HepG2 (cell line): ENCODE measurements around the gene PXDC1. TPM values are rescaled to one million over a fixed set of nuclear protein-coding genes. Genes with fewer than 3 reads are reported as not detected.

ENCODE experiments used
- DNMT3B ChIP-seq: conservative IDR thresholded peaks from 2 replicates; pipeline ENCODE4 v1.6.1; 2016; ENCODE audit warnings: missing biosample characterization, control low read depth
- EHMT2 ChIP-seq: fragments of 200-600 bp; sonication (generic); IDR thresholded peaks from 2 replicates; pipeline ENCODE4 v1.7.0; 2017; ENCODE audit warnings: antibody characterized with exemption, low read depth, low read length, borderline replicate concordance
- KMT2B ChIP-seq: IDR thresholded peaks from 2 replicates; pipeline ENCODE4 v1.6.1; 2016; ENCODE audit warnings: missing genetic modification reagents, missing compliant biosample characterization
- NBN ChIP-seq: fragments of 450-650 bp; conservative IDR thresholded peaks from 2 replicates; pipeline ENCODE4 v1.6.1; 2017
- REPIN1 ChIP-seq: sonication (generic); formaldehyde crosslinking; IDR thresholded peaks from 2 replicates; pipeline ENCODE4 v1.8.0; 2022; ENCODE audit warnings: missing genetic modification reagents, low read depth, mild to moderate bottlenecking, borderline replicate concordance
- ZFX ChIP-seq: sonication (generic); formaldehyde crosslinking; IDR thresholded peaks from 2 replicates; pipeline ENCODE4 v1.4.0; 2020; ENCODE audit warnings: mild to moderate bottlenecking, low read depth, missing genetic modification reagents, moderate library complexity
- ZNF317 ChIP-seq: sonication (generic); formaldehyde crosslinking; IDR thresholded peaks from 2 replicates; pipeline ENCODE4 v1.5.0; 2020; ENCODE audit warnings: mild to moderate bottlenecking, missing genetic modification reagents
- ZNF331 ChIP-seq: sonication (generic); formaldehyde crosslinking; IDR thresholded peaks from 2 replicates; pipeline ENCODE4 v1.4.0; 2020; ENCODE audit warnings: missing genetic modification reagents
- ZNF564 ChIP-seq: sonication (generic); formaldehyde crosslinking; IDR thresholded peaks from 2 replicates; pipeline ENCODE4 v1.8.1; 2023; ENCODE audit warnings: mild to moderate bottlenecking, missing genetic modification reagents
- ZNF572 ChIP-seq: sonication (generic); formaldehyde crosslinking; IDR thresholded peaks from 2 replicates; pipeline ENCODE4 v1.5.1; 2020; ENCODE audit warnings: mild to moderate bottlenecking, missing genetic modification reagents
- ZNF768 ChIP-seq: sonication (generic); formaldehyde crosslinking; IDR thresholded peaks from 2 replicates; pipeline ENCODE4 v1.4.0; 2020; ENCODE audit warnings: missing genetic modification reagents
- polyA plus RNA-seq, 8 experiments: library from polyadenylated mRNA; depleted of rRNA in 3 of 8; stranded (reverse) in 7 of 8; unstranded in 1 of 8; fragments of >200 nt; fragmentation: Illumina TruSeq in 4 of 8; extraction: Trizol in 4 of 8; gene quantifications; 2 replicates each; pipeline versions ENCODE4 v1.2.1 to v1.2.3, GENCODE V29; 2011 to 2016; ENCODE audit warnings: low read depth in 4 of 8, missing spikeins in 1 of 8, mixed read lengths in 1 of 8; ENCODE audit not compliant: insufficient read depth in 1 of 8
- total RNA-seq, 5 experiments: library from RNA; depleted of rRNA; stranded (reverse); fragments of >200 nt; fragmentation: Illumina TruSeq; extraction: Trizol; gene quantifications; 2 replicates each; pipeline ENCODE4 v1.2.3, GENCODE V29; 2016; ENCODE audit warnings: low read depth in 1 of 5
- TF ChIP-seq, protein P1 (sequence below): IDR thresholded peaks from 2 replicates; pipeline ENCODE4 v1.6.1; 2016
- TF ChIP-seq, protein P2 (sequence below): sonication (generic); formaldehyde crosslinking; IDR thresholded peaks from 2 replicates; pipeline ENCODE4 v1.5.0; 2020; ENCODE audit warnings: mild to moderate bottlenecking, missing genetic modification reagents, borderline replicate concordance
- TF ChIP-seq, protein P3 (sequence below): IDR thresholded peaks from 2 replicates; pipeline ENCODE4 v1.6.1; 2016; ENCODE audit warnings: missing genetic modification reagents, missing compliant biosample characterization
- TF ChIP-seq, protein P4 (sequence below): sonication (generic); formaldehyde crosslinking; IDR thresholded peaks from 2 replicates; pipeline ENCODE4 v1.8.0; 2022; ENCODE audit warnings: mild to moderate bottlenecking, missing genetic modification reagents, borderline replicate concordance
- TF ChIP-seq, protein P5 (sequence below), 2 experiments: fragments of 450-650 bp in 1 of 2; sonication (generic) in 1 of 2; formaldehyde crosslinking in 1 of 2; IDR thresholded peaks; 2 replicates each; pipeline versions ENCODE4 v1.6.1 to v1.8.0; 2016 to 2022; ENCODE audit warnings: antibody characterized with exemption in 1 of 2, mild to moderate bottlenecking in 1 of 2, missing genetic modification reagents in 1 of 2

PXDC1 gene
- total and polyA plus RNA-seq, 2 of the 13 experiments (the other 11 are each of a cell fraction or from before 2014, with no cell fraction given), result 32.4 to 34.7 TPM

DNA sequence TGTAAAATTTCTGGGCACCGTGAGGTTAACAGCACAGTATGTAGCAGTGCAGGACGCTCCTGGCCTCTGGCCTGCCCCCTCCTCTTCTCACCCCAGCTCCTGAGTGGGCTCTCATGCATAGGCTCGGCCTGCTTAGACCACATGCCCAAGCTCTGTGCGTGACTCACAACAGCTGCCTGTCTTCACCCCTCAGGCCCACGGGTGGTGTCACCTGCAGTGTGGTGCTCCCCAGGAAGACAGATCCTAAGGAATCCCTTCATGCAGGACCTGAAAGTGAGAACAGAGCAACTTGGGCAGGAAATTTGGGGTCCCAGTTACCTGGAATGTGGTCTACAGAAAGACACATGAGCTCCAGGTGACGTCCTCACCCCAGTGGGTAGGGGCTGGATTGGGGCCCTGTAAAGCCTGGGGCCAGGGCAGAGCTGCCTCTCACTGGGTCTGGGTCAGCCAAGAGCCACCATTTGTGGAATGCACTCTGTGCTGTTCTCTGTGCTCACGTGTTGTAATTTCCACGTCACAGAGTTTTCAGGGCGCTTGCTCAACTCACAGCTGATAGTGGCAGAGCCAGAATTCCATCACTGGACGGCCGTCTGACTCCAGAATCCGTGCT, 37.0 kb upstream of the PXDC1 start (continued):
- TF ChIP-seq EHMT2 (no peak), NBN (no peak), ZFX (CRISPR knock-in tag) (peak; percentile 41; the same call in 1 of the 2 replicates), REPIN1 (CRISPR knock-in tag) (no peak), ZNF768 (peak; percentile 25; the same call in 1 of the 2 replicates), ZNF317 (CRISPR knock-in tag) (no peak), DNMT3B (CRISPR knock-in tag) (0 out of 2 replicates have a peak, but pooled peaks have one; percentile 7), ZNF564 (CRISPR knock-in tag) (no peak), ZNF331 (CRISPR knock-in tag) (no peak), KMT2B (no peak), ZNF572 (CRISPR knock-in tag) (no peak)
- TF ChIP-seq, protein P1, sequence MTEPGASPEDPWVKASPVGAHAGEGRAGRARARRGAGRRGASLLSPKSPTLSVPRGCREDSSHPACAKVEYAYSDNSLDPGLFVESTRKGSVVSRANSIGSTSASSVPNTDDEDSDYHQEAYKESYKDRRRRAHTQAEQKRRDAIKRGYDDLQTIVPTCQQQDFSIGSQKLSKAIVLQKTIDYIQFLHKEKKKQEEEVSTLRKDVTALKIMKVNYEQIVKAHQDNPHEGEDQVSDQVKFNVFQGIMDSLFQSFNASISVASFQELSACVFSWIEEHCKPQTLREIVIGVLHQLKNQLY (CRISPR knock-in tag), result peak; percentile 12; the same call in 1 of the 2 replicates
- TF ChIP-seq, protein P2, sequence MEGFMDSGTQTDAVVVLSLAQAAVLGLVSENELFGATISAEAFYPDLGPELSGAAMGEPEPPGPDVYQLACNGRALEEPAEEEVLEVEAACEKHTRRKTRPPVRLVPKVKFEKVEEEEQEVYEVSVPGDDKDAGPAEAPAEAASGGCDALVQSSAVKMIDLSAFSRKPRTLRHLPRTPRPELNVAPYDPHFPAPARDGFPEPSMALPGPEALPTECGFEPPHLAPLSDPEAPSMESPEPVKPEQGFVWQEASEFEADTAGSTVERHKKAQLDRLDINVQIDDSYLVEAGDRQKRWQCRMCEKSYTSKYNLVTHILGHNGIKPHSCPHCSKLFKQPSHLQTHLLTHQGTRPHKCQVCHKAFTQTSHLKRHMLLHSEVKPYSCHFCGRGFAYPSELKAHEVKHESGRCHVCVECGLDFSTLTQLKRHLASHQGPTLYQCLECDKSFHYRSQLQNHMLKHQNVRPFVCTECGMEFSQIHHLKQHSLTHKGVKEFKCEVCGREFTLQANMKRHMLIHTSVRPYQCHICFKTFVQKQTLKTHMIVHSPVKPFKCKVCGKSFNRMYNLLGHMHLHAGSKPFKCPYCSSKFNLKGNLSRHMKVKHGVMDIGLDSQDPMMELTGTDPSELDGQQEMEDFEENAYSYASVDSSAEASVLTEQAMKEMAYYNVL (CRISPR knock-in tag), result peak; percentile 27; the same call in 1 of the 2 replicates
- TF ChIP-seq, protein P3, sequence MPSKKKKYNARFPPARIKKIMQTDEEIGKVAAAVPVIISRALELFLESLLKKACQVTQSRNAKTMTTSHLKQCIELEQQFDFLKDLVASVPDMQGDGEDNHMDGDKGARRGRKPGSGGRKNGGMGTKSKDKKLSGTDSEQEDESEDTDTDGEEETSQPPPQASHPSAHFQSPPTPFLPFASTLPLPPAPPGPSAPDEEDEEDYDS (CRISPR knock-in tag), result no peak; the same call in 1 of the 2 replicates
- TF ChIP-seq, protein P4, sequence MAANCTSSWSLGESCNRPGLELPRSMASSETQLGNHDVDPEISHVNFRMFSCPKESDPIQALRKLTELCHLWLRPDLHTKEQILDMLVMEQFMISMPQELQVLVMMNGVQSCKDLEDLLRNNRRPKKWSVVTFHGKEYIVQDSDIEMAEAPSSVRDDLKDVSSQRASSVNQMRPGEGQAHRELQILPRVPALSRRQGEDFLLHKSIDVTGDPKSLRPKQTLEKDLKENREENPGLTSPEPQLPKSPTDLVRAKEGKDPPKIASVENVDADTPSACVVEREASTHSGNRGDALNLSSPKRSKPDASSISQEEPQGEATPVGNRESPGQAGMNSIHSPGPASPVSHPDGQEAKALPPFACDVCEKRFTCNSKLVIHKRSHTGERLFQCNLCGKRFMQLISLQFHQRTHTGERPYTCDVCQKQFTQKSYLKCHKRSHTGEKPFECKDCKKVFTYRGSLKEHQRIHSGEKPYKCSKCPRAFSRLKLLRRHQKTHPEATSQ (CRISPR knock-in tag), result no peak
- TF ChIP-seq, protein P5, sequence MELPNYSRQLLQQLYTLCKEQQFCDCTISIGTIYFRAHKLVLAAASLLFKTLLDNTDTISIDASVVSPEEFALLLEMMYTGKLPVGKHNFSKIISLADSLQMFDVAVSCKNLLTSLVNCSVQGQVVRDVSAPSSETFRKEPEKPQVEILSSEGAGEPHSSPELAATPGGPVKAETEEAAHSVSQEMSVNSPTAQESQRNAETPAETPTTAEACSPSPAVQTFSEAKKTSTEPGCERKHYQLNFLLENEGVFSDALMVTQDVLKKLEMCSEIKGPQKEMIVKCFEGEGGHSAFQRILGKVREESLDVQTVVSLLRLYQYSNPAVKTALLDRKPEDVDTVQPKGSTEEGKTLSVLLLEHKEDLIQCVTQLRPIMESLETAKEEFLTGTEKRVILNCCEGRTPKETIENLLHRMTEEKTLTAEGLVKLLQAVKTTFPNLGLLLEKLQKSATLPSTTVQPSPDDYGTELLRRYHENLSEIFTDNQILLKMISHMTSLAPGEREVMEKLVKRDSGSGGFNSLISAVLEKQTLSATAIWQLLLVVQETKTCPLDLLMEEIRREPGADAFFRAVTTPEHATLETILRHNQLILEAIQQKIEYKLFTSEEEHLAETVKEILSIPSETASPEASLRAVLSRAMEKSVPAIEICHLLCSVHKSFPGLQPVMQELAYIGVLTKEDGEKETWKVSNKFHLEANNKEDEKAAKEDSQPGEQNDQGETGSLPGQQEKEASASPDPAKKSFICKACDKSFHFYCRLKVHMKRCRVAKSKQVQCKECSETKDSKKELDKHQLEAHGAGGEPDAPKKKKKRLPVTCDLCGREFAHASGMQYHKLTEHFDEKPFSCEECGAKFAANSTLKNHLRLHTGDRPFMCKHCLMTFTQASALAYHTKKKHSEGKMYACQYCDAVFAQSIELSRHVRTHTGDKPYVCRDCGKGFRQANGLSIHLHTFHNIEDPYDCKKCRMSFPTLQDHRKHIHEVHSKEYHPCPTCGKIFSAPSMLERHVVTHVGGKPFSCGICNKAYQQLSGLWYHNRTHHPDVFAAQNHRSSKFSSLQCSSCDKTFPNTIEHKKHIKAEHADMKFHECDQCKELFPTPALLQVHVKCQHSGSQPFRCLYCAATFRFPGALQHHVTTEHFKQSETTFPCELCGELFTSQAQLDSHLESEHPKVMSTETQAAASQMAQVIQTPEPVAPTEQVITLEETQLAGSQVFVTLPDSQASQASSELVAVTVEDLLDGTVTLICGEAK (IDR thresholded peaks at IDR 0.05), result no peak
- TF ChIP-seq, protein P5 (CRISPR knock-in tag; IDR thresholded peaks at IDR 0.05), result 0 out of 2 replicates have a peak, but pooled peaks have one; percentile 2
